VCaP (cell line): ENCODE data around the gene NOS1.
"Not testable (repeated sequence)": the region's sequence is repeated elsewhere in the genome, so short reads cannot be mapped to it uniquely, and the experiment has no call there.

Experiments used
- H3K27ac ChIP-seq: fragments of 450-650 bp; 2 replicates; pipeline ENCODE4 v1.5.1; 2017
- CTCF ChIP-seq: fragments of 450-650 bp; conservative IDR thresholded peaks from 2 replicates; pipeline ENCODE4 v1.5.1; 2017; ENCODE audit warnings: mild to moderate bottlenecking, moderate library complexity

Gene NOS1

GRCh38 chr12:117193903-117194302 is 167.5 kb downstream of the NOS1 start:
- H3K27ac ChIP-seq = no peak overlapping the region
- TF ChIP-seq CTCF = no peak

- not testable (repeated sequence) for H3K27ac ChIP-seq
These were observed 168.8 kb downstream of the NOS1 start for GRCh38 chr12:117192581-117192980.

GRCh38 chr12:117192057-117192456 is 169.4 kb downstream of the NOS1 start:
- no peak overlapping the region for H3K27ac ChIP-seq
- no peak for TF ChIP-seq CTCF

GRCh38 chr12:117190210-117190781 is 171.1 kb downstream of the NOS1 start, which contains the start of gene FBXO21:
FBXO21 (minus strand) TSS chr12:117190470; CDS start chr12:117190456, 14 bp downstream.
- no peak for TF ChIP-seq CTCF
- H3K27ac ChIP-seq = peak within 1 kb of the TSS; percentile 91

- H3K27ac ChIP-seq = peak overlapping the region; percentile 91
- no peak for TF ChIP-seq CTCF
These were observed 171.7 kb downstream of the NOS1 start for GRCh38 chr12:117189725-117190209.

- TF ChIP-seq CTCF = no peak
- H3K27ac ChIP-seq = peak overlapping the region; percentile 91
These were observed 172.3 kb downstream of the NOS1 start for GRCh38 chr12:117188961-117189724.

GRCh38 chr12:117188121-117188665 is 173.2 kb downstream of the NOS1 start:
- TF ChIP-seq CTCF = no peak
- peak overlapping the region; percentile 91 for H3K27ac ChIP-seq
